GM19463 (cell line): ENCODE results near the gene UBE3C.
"Not testable (repeated sequence)": the region's sequence is repeated elsewhere in the genome, so short reads cannot be mapped to it uniquely, and the experiment has no call there.

Experiments used
- ATAC-seq: cut with Tn5 transposase; IDR thresholded peaks from one replicate; pipeline ENCODE4 v1.9.1; 2021; ENCODE audit warnings: mild to moderate bottlenecking, moderate library complexity; ENCODE audit not compliant: unreplicated experiment

The UBE3C gene

DNA sequence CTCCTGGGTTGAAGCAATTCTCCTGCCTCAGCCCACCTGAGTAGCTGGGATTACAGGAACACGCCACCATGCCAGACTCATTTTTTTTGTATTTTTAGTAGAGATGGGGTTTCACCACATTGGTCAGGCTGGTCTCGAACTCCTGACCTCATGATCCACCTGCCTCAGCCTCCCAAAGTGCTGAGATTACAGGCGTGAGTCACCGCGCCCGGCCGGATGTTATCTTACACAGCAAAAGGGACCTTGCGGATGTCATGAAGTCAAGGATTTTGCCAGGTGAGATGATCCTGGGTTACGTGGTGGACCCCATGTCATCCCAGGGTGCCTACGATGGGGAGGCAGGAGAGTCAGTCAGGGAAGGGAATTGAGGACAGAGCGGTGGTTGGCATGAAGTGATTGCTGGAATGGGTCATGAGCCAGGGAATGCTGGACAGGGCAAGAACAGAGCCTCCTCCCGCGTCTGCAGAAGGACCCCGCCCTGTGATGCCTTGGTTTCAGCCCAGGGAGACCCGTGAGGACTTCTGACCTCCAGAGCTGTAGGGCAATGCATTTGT, 8.7 kb upstream of the UBE3C start:
- no peak for ATAC-seq

DNA sequence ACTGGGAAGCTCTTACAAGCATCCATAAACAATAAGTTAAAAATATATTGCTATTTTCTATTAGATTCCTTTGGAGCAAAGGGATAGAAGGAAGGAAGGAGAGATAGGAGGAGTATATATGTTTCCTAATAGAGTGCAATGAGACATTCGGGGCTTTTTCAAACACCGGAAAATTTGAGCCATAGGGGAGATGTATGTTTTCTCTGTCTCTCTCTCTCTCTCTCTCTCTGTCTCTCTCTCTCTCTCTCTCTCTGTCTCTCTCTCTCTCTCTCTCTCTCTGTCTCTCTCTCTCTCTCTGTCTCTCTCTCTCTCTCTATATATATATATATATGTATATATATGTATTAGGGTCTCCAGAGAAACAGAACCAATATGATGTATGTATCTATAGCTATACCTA, 7.9 kb upstream of the UBE3C start:
- ATAC-seq: not testable (repeated sequence)

- ATAC-seq: no peak
These were observed 5.9 kb upstream of the UBE3C start for GRCh38 chr7:157132796-157133195.

DNA sequence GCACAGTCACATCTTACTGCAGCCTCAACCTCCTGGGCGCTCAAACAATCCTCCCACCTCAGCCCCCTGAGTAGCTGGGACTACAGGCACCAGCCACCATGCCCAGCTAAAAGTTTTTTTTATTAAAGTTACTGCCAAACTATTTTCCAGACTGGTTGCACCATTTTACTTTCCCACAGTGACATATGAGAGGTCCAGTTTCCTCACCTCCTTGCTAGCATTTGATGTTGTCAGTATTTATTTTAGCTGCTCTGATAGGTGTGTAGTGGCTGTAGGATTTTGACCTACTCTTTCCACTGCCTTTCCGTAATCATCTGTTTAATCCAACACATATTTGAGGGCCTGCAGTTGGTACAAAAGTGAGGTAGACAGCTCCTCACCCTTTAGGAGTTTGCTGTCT, 5.4 kb upstream of the UBE3C start:
- no peak for ATAC-seq

- ATAC-seq: no peak
These were observed 2.4 kb upstream of the UBE3C start for GRCh38 chr7:157136372-157136771.

- no peak for ATAC-seq
These were observed 664 bp upstream of the UBE3C start for GRCh38 chr7:157138101-157138423.

GRCh38 chr7:157139111-157139809, 534 bp downstream of the UBE3C start:
- peak; percentile 55 for ATAC-seq

GRCh38 chr7:157139810-157140510, 1.2 kb downstream of the UBE3C start:
- no peak for ATAC-seq

GRCh38 chr7:157140511-157140905, 1.8 kb downstream of the UBE3C start:
- ATAC-seq: no peak

- ATAC-seq: no peak
These were observed 2.9 kb downstream of the UBE3C start for GRCh38 chr7:157141525-157142060.

- no peak for ATAC-seq
These were observed 5.1 kb downstream of the UBE3C start for GRCh38 chr7:157143788-157144187.

DNA sequence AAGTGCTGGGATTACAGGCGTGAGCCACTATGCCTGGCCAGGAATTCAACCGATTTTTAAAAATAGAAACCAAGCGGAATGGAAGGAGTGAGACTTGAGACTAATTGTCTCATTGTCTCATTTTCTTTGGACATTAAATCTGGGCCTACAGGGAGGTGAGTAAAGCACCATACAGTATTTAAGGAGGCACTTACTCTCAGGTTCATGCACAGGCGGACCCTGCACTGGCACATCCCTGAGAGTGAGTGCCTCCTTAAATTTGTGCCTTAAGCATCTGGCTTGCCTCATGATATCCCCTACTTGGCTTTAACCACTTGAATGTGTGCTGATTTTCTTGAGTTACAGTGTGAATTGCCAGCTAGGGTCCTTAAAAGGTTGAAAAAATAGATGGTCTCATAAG, 10.6 kb downstream of the UBE3C start:
- no peak for ATAC-seq

GRCh38 chr7:157150882-157151281, 12.2 kb downstream of the UBE3C start:
- no peak for ATAC-seq

DNA sequence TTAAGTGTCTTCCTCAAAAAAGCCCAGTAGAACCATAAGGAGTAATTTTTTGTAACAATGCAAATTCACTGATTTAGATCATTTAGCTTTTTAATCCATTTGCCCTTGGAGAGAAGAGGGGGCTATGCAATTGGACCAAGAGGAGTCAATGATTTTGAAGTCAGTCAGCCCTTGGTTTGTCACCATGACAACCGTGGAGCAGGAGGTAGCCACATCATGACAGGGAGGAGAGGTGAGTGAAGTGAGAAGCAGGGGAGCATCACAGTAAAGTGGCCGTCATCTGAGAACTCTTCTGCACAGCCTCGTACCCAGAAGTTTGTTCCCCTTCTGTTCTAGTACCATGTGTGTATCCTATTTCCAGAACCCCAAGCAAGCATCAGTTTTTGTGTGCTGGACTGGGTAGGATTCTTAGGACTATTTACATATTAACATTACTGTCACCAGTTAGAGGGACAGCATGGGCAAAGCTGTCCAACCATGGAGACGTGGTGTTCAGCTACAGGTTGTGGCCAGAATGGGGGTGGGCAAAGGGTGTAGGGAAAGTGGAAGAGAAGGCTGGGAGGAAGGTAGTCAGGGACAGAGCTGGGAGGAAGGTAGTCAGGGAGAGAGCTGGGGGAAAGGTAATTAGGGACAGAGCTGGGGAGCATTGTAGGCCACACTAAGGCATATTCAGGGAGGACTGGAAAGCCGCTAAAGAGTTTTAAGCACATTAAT, 13.1 kb downstream of the UBE3C start:
- ATAC-seq: no peak

GRCh38 chr7:157152391-157152937, 13.7 kb downstream of the UBE3C start:
- ATAC-seq: no peak

DNA sequence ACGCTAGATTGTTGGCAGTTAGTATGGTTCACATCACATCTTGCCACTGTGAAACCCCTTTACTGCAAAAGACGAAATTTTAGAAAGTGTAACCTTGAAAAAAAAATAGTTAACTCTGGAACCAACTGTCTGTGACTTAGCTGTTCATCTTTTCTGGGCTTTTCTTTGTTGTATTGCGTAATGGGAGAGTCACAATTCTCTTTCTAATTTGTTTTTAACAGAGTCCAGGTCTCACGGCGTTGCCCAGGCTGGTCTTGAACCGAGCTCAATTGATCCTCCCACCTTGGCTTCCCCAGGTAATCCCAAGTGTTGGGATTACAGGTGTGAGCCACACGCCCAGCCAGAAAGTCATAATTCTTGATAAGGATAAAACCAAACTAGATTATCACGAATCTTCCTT, 14.5 kb downstream of the UBE3C start:
- no peak for ATAC-seq

DNA sequence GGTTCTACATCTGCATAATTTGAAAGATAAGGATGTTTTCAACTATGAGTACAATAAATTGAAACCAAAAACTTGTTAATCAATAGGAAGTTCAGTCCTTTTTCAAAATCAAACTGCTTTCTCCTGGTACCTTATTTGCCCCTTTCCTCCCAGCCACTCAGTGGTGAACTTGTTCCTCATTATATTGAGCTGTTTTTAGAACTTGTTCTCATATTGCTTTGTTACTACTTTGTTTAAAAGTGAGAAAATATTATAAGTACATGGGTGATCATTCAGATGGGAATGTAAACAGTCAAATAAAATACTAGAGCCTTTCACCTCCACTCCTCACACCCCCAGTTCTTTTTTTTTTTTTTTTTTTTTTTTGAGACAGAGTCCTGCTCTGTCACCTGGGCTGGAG, 17.2 kb downstream of the UBE3C start:
- ATAC-seq: no peak

DNA sequence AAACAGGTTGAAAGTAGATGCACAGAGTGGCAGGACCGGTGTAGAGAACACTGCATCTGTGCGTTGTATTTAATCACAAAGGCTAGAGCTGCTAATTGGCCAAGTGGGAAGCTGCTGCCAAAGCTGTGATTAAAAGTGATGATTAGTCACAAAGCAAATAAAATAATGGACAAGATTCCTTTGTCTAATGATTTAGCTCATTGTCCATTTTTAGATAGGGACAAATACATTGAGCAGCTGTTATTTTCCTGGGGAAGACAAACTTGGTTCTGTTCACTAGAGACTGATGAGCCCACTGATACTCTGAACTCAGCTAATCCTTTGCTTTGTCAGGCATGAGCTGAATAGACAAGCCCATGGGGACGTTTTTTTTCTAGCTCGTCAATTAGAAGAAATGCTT, 19.7 kb downstream of the UBE3C start:
- ATAC-seq: no peak

GRCh38 chr7:157159537-157159936, 20.8 kb downstream of the UBE3C start:
- not testable (repeated sequence) for ATAC-seq

GRCh38 chr7:157160433-157160832, 21.7 kb downstream of the UBE3C start:
- ATAC-seq: no peak

- no peak for ATAC-seq
These were observed 27.3 kb downstream of the UBE3C start for GRCh38 chr7:157165987-157166386.
